ENCODE measurements around the gene TIE1.

GRCh38 chr1:43302201-43302600 is 1.4 kb downstream of the TIE1 start:
- TF ChIP-seq EZH2 (IDR thresholded peaks at IDR 0.05) (no peak), POLR2AphosphoS5 (IDR thresholded peaks at IDR 0.05; ENCODE audit: borderline replicate concordance, low read depth, low read length) (no peak), FOXP2 (optimal IDR thresholded peaks at IDR 0.05; ENCODE audit: control extremely low read depth, extremely low read length, insufficient read depth) (no peak)
